Astrocyte of the hippocampus (primary cell): ENCODE data around the gene IFT74.
"Not testable (repeated sequence)": the region's sequence is repeated elsewhere in the genome, so short reads cannot be mapped to it uniquely, and the experiment has no call there.

Source experiments
- DNase-seq: peaks from one replicate; pipeline ENCODE4 v3.0.0; 2011; ENCODE audit warnings: low read depth, low spot score

Gene IFT74

GRCh38 chr9:27073841-27074728 lies 117.9 kb downstream of the IFT74 start:
- no peak for DNase-seq

GRCh38 chr9:27078685-27079084 lies 122.5 kb downstream of the IFT74 start:
- no peak for DNase-seq

GRCh38 chr9:27085456-27085855 lies 129.2 kb downstream of the IFT74 start:
- DNase-seq = peak; percentile 59

GRCh38 chr9:27086818-27087680 lies 130.8 kb downstream of the IFT74 start:
- peak; percentile 76 for DNase-seq

GRCh38 chr9:27088981-27089380 lies 132.8 kb downstream of the IFT74 start:
- peak; percentile 34 for DNase-seq

GRCh38 chr9:27089706-27090105 lies 133.5 kb downstream of the IFT74 start:
- DNase-seq = no peak

- DNase-seq = no peak
These were observed 134.0 kb downstream of the IFT74 start for GRCh38 chr9:27090231-27090630.

GRCh38 chr9:27090711-27091110 lies 134.5 kb downstream of the IFT74 start:
- DNase-seq = no peak

GRCh38 chr9:27092496-27092895 lies 136.3 kb downstream of the IFT74 start:
- not testable (repeated sequence) for DNase-seq

GRCh38 chr9:27093384-27094067 lies 137.3 kb downstream of the IFT74 start:
- DNase-seq = not testable (repeated sequence)

GRCh38 chr9:27094640-27095298 lies 138.6 kb downstream of the IFT74 start:
- DNase-seq = peak; percentile 89

GRCh38 chr9:27107241-27107640 lies 151.0 kb downstream of the IFT74 start:
- DNase-seq = no peak

- DNase-seq = peak; percentile 42
These were observed 152.8 kb downstream of the IFT74 start, which contains the start of gene TEK for GRCh38 chr9:27108981-27109541. TEK (plus strand) TSS chr9:27109225; CDS start chr9:27109591, 366 bp downstream.

GRCh38 chr9:27109621-27110020 lies 153.4 kb downstream of the IFT74 start:
- DNase-seq = no peak

- DNase-seq = no peak
These were observed 154.0 kb downstream of the IFT74 start for GRCh38 chr9:27110181-27110580.

- no peak for DNase-seq
These were observed 156.0 kb downstream of the IFT74 start for GRCh38 chr9:27112235-27112634.
